Measurements from ENCODE around the gene NHLRC4.
"Not testable (repeated sequence)": the region's sequence is repeated elsewhere in the genome, so short reads cannot be mapped to it uniquely, and the experiment has no call there.

The NHLRC4 gene

DNA sequence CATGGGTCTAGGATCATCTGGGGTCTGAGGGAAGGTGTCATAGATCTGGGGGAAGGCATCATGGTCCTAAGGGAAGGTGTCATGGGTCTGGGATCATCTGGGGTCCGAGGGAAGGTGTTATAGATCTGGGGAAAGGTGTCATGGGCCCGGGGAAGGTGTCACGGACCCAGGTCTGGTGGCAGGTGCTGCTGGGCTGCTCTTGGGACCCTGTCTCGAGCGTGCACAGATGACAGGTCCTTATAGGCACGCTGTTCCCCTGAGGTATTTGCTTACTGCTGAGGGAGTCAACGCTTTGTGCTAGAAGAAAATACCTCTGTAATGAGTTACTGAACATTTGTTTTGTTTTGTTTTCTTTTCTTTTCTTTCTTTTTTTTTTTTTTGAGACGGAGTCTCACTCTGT is 24.4 kb downstream of the NHLRC4 start:
- in situ Hi-C loops (cut with MboI; ENCODE audit: low pct_unique_long_range_greater_than_20kb, low sequenced_read_pairs): no loop called here

GRCh38 chr16:591892-592517 is 25.2 kb downstream of the NHLRC4 start:
- DNase-seq: no peak
- in situ Hi-C loops (cut with MboI; ENCODE audit: low pct_unique_long_range_greater_than_20kb, low sequenced_read_pairs): no loop called here

More for the DNA sequence above, 24.4 kb downstream of the NHLRC4 start:
- no peak for DNase-seq

DNA sequence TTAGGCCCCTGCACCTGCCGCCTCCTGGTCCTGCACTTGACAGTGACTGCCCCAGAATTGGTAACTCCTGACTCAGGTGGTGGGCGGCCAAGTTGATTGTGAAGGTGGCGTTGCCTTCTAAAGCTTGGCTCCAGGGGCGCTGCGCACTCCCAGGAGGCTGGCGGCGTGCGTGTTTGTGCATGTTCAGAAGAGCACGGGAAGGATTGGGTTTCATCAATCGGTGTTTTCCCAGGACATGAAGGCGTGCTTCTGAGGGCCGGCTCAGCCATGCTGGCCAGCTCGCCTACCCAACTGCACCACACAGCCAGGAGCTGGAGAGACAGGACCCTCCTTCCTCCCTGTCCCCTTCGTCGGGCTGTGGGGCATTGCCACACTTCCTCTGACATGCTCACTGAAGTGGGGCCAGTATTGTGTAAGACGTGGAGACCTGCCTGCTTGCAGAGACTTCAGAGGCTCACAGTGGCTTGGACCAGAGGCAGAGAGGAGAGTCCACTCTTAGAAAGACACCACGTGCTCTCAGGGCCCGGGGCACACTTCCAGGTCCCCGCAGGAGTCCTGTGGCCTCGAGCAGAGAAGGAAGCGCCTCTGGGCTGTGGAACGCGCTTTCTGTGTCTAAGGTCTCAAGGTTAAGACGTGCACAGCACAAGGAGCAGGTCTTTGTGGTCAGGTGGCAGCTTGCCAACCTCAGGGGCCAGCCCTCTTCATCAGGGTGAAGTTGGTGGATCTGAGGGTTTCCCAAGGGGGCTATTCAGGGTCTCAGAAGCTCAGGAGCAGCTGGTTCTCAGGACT is 25.9 kb downstream of the NHLRC4 start:
- in situ Hi-C loops (cut with MboI; ENCODE audit: low pct_unique_long_range_greater_than_20kb, low sequenced_read_pairs): no loop called here
- DNase-seq: peak; percentile 78

- in situ Hi-C loops (cut with MboI; ENCODE audit: low pct_unique_long_range_greater_than_20kb, low sequenced_read_pairs): no loop called here
- no peak for DNase-seq
Observed at GRCh38 chr16:593406-593805, 26.6 kb downstream of the NHLRC4 start.

DNA sequence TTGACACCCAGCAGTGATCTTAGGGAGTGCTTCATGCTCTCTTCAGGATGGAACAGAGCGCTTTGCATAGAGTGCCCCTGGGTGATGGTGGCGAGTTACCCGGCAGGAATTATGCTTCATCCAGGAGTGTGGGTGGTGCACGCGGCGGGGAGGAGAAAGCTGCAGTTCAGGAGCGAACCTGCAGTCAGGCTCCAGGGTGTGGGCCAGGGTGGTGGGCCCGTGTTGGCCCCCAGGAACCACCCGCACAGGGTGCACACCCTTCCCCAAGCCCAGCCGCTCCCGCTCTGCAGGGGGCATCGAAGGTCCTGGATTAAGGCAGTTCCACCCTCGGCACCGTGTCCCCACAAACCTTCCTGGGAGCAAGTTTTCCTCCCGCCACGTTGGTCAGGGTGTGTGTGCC is 27.0 kb downstream of the NHLRC4 start:
- in situ Hi-C loops (cut with MboI; ENCODE audit: low pct_unique_long_range_greater_than_20kb, low sequenced_read_pairs): no loop called here
- DNase-seq: no peak

GRCh38 chr16:595094-595528 is 28.3 kb downstream of the NHLRC4 start:
- DNase-seq: no peak
- in situ Hi-C loops (cut with MboI; ENCODE audit: low pct_unique_long_range_greater_than_20kb, low sequenced_read_pairs): no loop called here

DNA sequence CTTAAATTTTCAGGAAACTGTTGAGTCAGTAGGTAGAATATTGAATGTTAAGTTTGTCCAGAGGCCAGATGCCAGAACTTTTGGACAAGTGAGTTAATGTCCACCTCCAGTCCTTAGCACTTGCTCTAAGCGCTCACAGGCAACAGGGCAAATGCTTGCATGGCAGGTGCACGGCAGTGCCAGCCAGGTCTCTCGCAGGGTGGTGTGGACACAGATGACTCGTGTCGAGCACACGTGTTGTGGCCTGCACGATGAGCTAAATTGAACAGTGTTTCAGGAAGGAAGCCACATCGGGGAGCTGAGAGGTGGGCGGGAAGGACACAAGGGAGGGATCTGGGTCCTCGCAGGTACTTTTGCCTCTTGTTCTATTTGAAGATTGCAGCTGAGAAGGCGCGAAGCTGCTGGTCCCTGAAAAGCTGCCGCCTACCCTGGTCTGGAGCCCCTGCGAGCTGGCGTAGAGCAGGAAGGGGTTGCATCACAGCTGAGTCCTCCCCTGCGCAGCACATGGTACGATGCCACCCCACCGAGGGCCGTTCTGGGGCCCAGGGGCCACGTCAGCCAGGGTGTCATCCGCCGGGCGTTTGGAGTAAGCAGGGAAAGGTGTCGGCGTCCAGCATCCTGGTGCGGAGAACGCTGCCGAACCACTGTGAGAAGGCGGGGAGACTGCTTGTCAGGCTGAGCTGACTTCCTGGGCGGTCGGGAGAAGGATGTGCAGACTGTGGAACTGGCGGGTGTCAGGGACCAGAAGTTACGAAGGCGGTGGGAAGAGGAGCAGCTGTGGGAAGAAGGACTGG is 29.3 kb downstream of the NHLRC4 start:
- in situ Hi-C loops (cut with MboI; ENCODE audit: low pct_unique_long_range_greater_than_20kb, low sequenced_read_pairs): no loop called here

GRCh38 chr16:596736-597060 is 29.9 kb downstream of the NHLRC4 start:
- no peak for DNase-seq
- in situ Hi-C loops (cut with MboI; ENCODE audit: low pct_unique_long_range_greater_than_20kb, low sequenced_read_pairs): no loop called here

More for the DNA sequence above, 29.3 kb downstream of the NHLRC4 start:
- no peak for DNase-seq

DNA sequence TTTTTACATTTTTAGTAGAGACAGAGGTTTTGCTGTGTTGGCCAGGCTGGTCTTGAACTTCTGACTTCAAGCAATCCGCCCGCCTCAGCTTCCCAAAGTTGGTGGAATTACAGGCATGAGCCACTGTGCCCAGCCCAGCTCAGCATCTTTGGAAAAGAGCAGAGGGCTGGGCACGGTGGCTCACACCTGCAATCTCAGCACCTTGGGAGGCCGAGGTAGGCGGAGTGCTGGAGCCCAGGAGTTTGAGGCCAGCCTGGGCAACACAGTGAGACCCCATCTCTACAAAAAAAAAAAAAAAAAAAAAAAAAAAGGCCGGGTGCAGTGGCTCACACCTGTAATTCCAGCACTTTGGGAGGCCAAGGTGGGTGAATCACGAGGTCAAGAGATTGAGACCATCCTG is 30.9 kb downstream of the NHLRC4 start:
- in situ Hi-C loops (cut with MboI; ENCODE audit: low pct_unique_long_range_greater_than_20kb, low sequenced_read_pairs); DNase-seq: not testable (repeated sequence)

- in situ Hi-C loops (cut with MboI; ENCODE audit: low pct_unique_long_range_greater_than_20kb, low sequenced_read_pairs): no loop called here
- no peak for DNase-seq
Observed at GRCh38 chr16:598823-599739, 32.3 kb downstream of the NHLRC4 start.

- in situ Hi-C loops (cut with MboI; ENCODE audit: low pct_unique_long_range_greater_than_20kb, low sequenced_read_pairs): no loop called here
- DNase-seq: peak; percentile 37
Observed at GRCh38 chr16:600781-601180, 34.0 kb downstream of the NHLRC4 start.

- in situ Hi-C loops (cut with MboI; ENCODE audit: low pct_unique_long_range_greater_than_20kb, low sequenced_read_pairs): no loop called here
- DNase-seq: no peak
Observed at GRCh38 chr16:603933-604332, 37.1 kb downstream of the NHLRC4 start.

DNA sequence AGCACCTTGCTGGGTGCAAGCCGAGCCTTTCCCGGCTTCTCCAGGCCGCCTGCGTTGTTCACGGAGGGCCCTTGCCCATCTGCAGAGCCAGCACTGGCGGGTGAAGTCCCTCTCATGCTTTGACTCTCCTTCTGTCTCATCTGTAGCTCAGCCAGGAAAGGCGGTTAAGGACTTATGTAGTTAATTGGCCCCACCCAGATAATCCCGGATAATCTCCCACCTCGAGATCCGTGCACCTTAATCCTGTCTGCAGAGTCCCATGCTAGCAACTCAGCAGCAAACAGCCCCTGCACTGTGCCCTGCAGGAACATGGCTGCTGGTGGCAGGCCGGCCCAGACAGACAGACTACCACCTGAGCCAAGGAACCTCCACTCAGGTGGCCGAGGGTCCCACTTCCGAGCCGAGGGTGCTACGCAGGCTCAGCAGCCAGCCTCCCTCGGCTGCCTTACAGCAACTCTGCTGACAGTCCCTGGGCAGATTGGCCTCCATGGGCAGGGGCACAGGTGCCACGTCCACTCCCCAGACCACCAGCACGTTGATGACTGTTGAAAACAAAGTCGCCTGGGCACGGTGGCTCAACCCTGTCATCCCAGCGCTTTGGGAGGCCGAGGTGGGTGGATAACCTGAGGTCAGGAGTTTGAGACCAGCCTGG is 40.0 kb downstream of the NHLRC4 start:
- DNase-seq: no peak
- in situ Hi-C loops (cut with MboI; ENCODE audit: low pct_unique_long_range_greater_than_20kb, low sequenced_read_pairs): no loop called here

DNA sequence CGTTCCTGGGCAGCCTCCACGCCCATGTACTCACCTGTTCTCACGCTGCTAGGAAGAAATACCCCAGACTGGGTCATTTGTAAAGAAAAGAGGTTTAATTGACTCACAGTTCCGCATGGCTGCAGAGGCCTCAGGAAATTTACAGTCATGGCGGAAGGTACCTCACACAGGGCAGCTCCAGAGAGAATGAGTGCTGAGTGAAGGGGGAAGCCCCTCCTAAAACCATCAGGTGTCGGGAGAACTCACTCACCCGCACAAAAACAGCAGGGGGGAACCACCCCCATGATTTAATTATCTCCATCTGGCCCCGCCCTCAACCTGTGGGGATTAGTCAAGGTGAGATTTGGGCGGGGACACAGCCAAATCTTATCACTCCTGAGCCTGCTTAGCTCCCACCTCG is 41.2 kb downstream of the NHLRC4 start:
- DNase-seq: no peak
- in situ Hi-C loops (cut with MboI; ENCODE audit: low pct_unique_long_range_greater_than_20kb, low sequenced_read_pairs): no loop called here

DNA sequence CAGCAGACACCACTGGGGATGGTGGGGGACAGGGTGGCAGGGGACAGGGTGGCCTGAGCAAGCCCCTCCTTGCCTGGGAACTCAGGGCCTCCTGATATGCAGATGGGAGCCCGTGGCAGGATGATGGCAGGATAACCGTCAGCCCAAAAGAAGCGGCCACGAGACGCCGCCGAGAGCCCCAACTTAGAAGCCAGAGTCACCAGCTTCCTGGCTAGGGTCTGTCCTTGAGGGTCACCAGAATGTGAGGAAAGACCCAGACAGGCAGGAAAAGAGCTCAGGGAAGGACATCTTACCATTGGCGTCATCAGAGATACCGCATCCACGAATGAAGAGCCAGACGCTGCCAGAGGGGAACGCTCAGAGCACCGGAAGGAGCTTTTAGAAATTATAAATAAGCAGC is 42.5 kb downstream of the NHLRC4 start:
- no peak for DNase-seq
- in situ Hi-C loops (cut with MboI; ENCODE audit: low pct_unique_long_range_greater_than_20kb, low sequenced_read_pairs): no loop called here

DNA sequence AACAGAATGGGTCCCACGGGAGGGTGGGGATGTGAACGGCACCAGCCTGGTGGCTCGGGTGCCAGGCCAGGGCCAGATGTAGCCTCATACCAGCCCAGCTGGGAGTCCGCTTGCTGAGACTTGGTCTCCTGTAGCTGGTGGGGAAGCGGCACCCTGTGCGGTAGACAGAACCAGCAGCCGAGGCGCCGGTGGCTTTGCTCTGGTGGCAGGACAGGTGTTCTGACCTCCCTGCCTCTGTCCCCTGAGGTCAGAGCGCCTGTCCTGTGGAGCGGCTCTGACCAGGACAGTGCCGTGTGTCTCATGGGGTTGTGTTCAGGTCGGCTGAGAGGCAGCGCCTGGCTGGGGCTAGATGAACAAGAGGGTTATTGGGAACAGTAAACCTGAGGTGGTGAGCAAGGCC is 43.2 kb downstream of the NHLRC4 start:
- in situ Hi-C loops (cut with MboI; ENCODE audit: low pct_unique_long_range_greater_than_20kb, low sequenced_read_pairs): no loop called here
- DNase-seq: no peak

DNA sequence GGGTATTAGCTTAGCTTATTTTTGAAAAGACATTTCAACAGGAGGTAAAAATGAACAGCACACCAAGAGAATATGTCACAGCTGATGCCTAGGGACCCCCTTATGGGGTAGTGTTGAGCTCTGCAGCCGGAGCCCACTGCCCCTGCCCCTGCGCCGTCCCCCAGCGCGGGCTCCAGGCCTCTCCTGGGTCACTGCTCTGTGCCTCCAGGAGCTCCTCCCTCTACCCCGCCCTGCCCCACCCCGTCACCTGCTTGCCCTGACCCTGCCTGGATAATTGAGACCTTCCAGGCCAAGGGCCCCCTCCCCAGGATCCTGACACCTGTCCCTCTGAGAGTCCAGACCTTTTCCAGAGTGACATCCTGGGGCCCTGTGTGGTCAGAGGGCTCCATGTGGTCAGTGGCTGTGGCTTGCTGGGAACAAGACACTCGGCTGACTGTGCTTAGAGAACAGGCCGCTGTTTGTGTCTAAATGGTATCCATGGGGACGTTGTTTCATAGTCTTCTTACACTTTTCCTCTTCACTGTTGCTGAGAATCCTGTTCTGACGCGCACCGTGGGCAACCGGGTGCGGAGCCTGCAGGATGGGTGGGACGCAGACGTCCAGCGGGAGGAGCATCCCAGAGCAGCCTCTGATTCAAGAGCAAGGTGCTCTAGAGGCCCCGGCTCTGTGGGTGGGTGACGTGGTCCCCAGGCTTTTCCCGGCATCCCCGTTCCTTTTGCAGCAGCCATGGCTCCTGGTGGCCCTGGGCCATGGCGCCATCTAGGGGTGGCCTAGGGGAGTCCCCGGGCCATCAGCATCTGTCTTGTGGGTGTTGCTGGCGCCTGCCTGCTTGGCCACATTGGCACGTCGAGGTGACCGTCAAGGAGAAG is 43.9 kb downstream of the NHLRC4 start:
- in situ Hi-C loops (cut with MboI; ENCODE audit: low pct_unique_long_range_greater_than_20kb, low sequenced_read_pairs): no loop called here
- DNase-seq: peak; percentile 29

DNA sequence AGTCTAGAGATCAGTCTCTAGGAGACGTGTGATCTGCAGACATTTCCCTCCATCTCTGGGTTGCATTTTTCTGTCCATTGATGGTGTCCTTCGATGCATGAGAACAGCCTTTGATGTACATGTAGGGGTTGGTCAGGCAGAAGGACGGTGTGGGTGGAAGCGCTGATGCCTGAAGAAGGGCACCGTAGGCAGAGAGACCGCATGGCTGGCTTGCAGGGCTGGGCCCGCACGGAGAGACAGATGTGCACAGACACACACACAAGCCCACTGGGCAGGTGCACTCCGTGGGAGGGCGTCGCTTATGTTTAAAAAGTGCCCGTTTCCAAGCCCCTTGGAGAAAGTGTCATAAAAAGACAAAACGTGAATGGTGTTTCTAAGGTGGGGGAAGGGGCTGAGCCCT is 48.3 kb downstream of the NHLRC4 start:
- in situ Hi-C loops (cut with MboI; ENCODE audit: low pct_unique_long_range_greater_than_20kb, low sequenced_read_pairs): no loop called here

More for the DNA sequence above, 48.3 kb downstream of the NHLRC4 start:
- DNase-seq: no peak
